Effector memory CD4-positive, alpha-beta T cell (primary cell): Measurements from ENCODE around the gene ZBED4.
A peak's percentile ranks its signal among the peaks of the same experiment; 100 is the strongest.

Source experiments
- DNase-seq, 3 donors: peaks; one replicate each; pipeline ENCODE4 v3.0.0-alpha.2; 2020
- H3K27ac ChIP-seq: 2 replicates; pipeline ENCODE4 v1.7.0; 2013; ENCODE audit warnings: mild to moderate bottlenecking, low read length, moderate library complexity; ENCODE audit not compliant: insufficient read depth, poor library complexity, severe bottlenecking
- H3K27me3 ChIP-seq: replicated peaks from 2 replicates; pipeline ENCODE4 v1.7.0; 2013; ENCODE audit warnings: mild to moderate bottlenecking, low read length; ENCODE audit not compliant: insufficient read depth, control insufficient read depth, poor library complexity, severe bottlenecking
- H3K36me3 ChIP-seq: 2 replicates; pipeline ENCODE4 v1.7.0; 2013; ENCODE audit warnings: mild to moderate bottlenecking, low read length, moderate library complexity; ENCODE audit not compliant: control insufficient read depth, insufficient read depth
- H3K4me1 ChIP-seq: 2 replicates; pipeline ENCODE4 v1.7.0; 2013; ENCODE audit warnings: low read length, mild to moderate bottlenecking; ENCODE audit not compliant: control insufficient read depth, insufficient read depth, poor library complexity, severe bottlenecking
- H3K4me3 ChIP-seq: 2 replicates; pipeline ENCODE4 v1.7.0; 2013; ENCODE audit warnings: low read length, low read depth, mild to moderate bottlenecking; ENCODE audit not compliant: insufficient read depth, poor library complexity, severe bottlenecking
- H3K9me3 ChIP-seq: 2 replicates; pipeline ENCODE4 v1.7.0; 2013; ENCODE audit warnings: mild to moderate bottlenecking, low read length, moderate library complexity; ENCODE audit not compliant: control insufficient read depth

ZBED4 gene

GRCh38 chr22:49936018-49936972, 82.7 kb downstream of the ZBED4 start:
- peak; percentile 86 to 94 (median 93) for DNase-seq
- Histone ChIP-seq H3K9me3 (no peaks in the 10 kb centered on the region), H3K27me3 (no peaks in the 10 kb centered on the region), H3K4me3 (peak overlapping the region; percentile 46), H3K27ac (peak overlapping the region; percentile 92), H3K36me3 (no peaks in the 10 kb centered on the region), H3K4me1 (peaks cover 24% of the 10 kb centered on the region)

GRCh38 chr22:49936973-49937757, 83.5 kb downstream of the ZBED4 start:
- H3K4me3 ChIP-seq, result no peak overlapping the region
- H3K27ac ChIP-seq, result peak overlapping the region; percentile 92
- no peaks in the 10 kb centered on the region for H3K9me3 ChIP-seq
- DNase-seq, result no peak
- no peaks in the 10 kb centered on the region for H3K36me3 ChIP-seq
- H3K27me3 ChIP-seq, result no peaks in the 10 kb centered on the region
- H3K4me1 ChIP-seq, result peaks cover 22% of the 10 kb centered on the region

GRCh38 chr22:49937758-49938564, 84.3 kb downstream of the ZBED4 start:
- no peaks in the 10 kb centered on the region for H3K9me3 ChIP-seq
- no peaks in the 10 kb centered on the region for H3K27me3 ChIP-seq
- H3K4me3 ChIP-seq, result no peak overlapping the region
- H3K27ac ChIP-seq, result peak overlapping the region; percentile 92
- no peaks in the 10 kb centered on the region for H3K36me3 ChIP-seq
- DNase-seq, result no peak
- peaks cover 22% of the 10 kb centered on the region for H3K4me1 ChIP-seq

- Histone ChIP-seq H3K27me3 (no peaks in the 10 kb centered on the region), H3K27ac (no peak overlapping the region), H3K36me3 (no peaks in the 10 kb centered on the region), H3K4me1 (peaks cover 22% of the 10 kb centered on the region), H3K4me3 (no peak overlapping the region), H3K9me3 (no peaks in the 10 kb centered on the region)
- no peak for DNase-seq
Observed at GRCh38 chr22:49938565-49939136, 85.0 kb downstream of the ZBED4 start.
